A673 (cell line): ENCODE data around the gene CLSTN1. TPM values are rescaled to one million over a fixed set of nuclear protein-coding genes. Genes with fewer than 3 reads are reported as not detected.

Source experiments
- BruUV-seq: library from RNA; stranded (reverse); fragments of 400-500 nt; replicated peaks from 2 replicates; lab custom pipeline; 2021; lab: Mats Ljungman, UMichigan
- CTCF ChIA-PET: fragments of 300-600 bp; sonication (Branson Sonifier 250); formaldehyde crosslinking; loops from one replicate; lab custom pipeline; 2022; ENCODE audit warnings: antibody characterized with exemption; lab: Charles Lee
- POLR2A ChIA-PET: fragments of 300-600 bp; sonication (Branson Sonifier 250); formaldehyde crosslinking; loops from one replicate; lab custom pipeline; 2022; ENCODE audit warnings: antibody characterized with exemption; ENCODE audit not compliant: low non-redundant PET; lab: Charles Lee
- DNase-seq: peaks from one replicate; pipeline ENCODE4 v3.0.0-alpha.2; 2015; ENCODE audit warnings: low spot score
- H3K27ac ChIP-seq: fragments of 200-600 bp; sonication (generic); 2 replicates; pipeline ENCODE4 v1.5.1; 2016; ENCODE audit warnings: mixed run types, low read depth, mild to moderate bottlenecking, mixed read lengths, antibody characterized with exemption, low read length; ENCODE audit not compliant: poor library complexity, severe bottlenecking
- H3K27me3 ChIP-seq: fragments of 200-600 bp; sonication (generic); replicated peaks from 2 replicates; pipeline ENCODE4 v1.6.1; 2017; ENCODE audit warnings: mixed run types, low read depth, mild to moderate bottlenecking, mixed read lengths, antibody characterized with exemption, low read length; ENCODE audit not compliant: insufficient read depth, poor library complexity
- H3K36me3 ChIP-seq: fragments of 200-600 bp; sonication (generic); 2 replicates; pipeline ENCODE4 v1.6.1; 2016; ENCODE audit warnings: mixed run types, mild to moderate bottlenecking, mixed read lengths, antibody characterized with exemption, low read length; ENCODE audit not compliant: insufficient read depth, poor library complexity, severe bottlenecking
- H3K4me1 ChIP-seq: fragments of 200-600 bp; sonication (generic); 2 replicates; pipeline ENCODE4 v1.6.1; 2017; ENCODE audit warnings: mixed run types, mild to moderate bottlenecking, mixed read lengths, antibody characterized with exemption, low read length; ENCODE audit not compliant: insufficient read depth, poor library complexity, severe bottlenecking
- H3K4me3 ChIP-seq: fragments of 200-600 bp; sonication (generic); 2 replicates; pipeline ENCODE4 v1.5.1; 2016; ENCODE audit warnings: low read depth, mixed run types, mild to moderate bottlenecking, mixed read lengths, low read length; ENCODE audit not compliant: poor library complexity, severe bottlenecking
- H3K9me3 ChIP-seq: fragments of 200-600 bp; sonication (generic); 2 replicates; pipeline ENCODE4 v1.6.1; 2016; ENCODE audit warnings: mixed run types, low read depth, mild to moderate bottlenecking, mixed read lengths, antibody characterized with exemption, low read length; ENCODE audit not compliant: poor library complexity, severe bottlenecking
- EZH2 ChIP-seq: fragments of 200-600 bp; sonication (generic); IDR thresholded peaks from 2 replicates; pipeline ENCODE4 v1.6.1; 2017; ENCODE audit warnings: borderline replicate concordance, low read depth, mild to moderate bottlenecking, mixed read lengths, antibody characterized with exemption, low read length; ENCODE audit not compliant: poor library complexity, severe bottlenecking
- intact Hi-C: fragments of 100-400 bp; cut with micrococcal nuclease; formaldehyde crosslinking; loops from one replicate; pipeline ENCODE4 v1.10.0; 2022; ENCODE audit not compliant: unreplicated experiment
- total RNA-seq: library from RNA; stranded (reverse); gene quantifications from 2 replicates; pipeline ENCODE4 v1.2.3, GENCODE V29; 2021
- TF ChIP-seq, protein P1 (sequence below): fragments of 300-800, 200-600 bp; sonication (generic); conservative IDR thresholded peaks from 2 replicates; pipeline ENCODE4 v1.5.1; 2017; ENCODE audit warnings: low read depth, mild to moderate bottlenecking, antibody characterized with exemption, low read length, moderate library complexity, mixed read lengths

The CLSTN1 gene
- total RNA-seq, 1 experiment from 2014 or later = 77.4 TPM

DNA sequence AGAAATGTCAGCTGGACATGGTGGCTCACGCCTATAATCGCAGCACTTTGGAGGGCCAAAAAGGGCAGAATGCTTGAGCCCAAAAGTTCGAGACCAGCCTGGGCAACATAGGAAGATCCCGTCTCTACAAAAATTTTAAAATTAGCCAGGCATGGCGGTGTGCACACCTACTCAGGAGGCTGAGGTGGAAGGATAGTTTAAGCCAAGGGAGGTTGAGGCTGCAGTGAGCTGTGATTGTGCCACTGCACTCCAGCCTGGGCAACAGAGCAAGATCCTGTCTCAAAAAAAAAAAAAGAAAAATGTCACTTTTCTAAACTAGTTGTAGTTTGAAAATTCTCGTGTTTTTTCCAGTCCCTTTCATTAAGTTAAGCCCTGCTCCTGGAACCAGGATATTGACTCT is 9.1 kb downstream of the CLSTN1 start:
- BruUV-seq = no TSS peak
- Histone ChIP-seq H3K27me3 (no peaks in the 10 kb centered on the region), H3K9me3 (no peaks in the 10 kb centered on the region), H3K4me1 (peaks cover 4% of the 10 kb centered on the region), H3K36me3 (no peaks in the 10 kb centered on the region), H3K27ac (no peak overlapping the region), H3K4me3 (no peak overlapping the region)
- no peak for DNase-seq
- CTCF ChIA-PET = no interaction called here
- POLR2A ChIA-PET = no interaction called here
- TF ChIP-seq, protein P1, sequence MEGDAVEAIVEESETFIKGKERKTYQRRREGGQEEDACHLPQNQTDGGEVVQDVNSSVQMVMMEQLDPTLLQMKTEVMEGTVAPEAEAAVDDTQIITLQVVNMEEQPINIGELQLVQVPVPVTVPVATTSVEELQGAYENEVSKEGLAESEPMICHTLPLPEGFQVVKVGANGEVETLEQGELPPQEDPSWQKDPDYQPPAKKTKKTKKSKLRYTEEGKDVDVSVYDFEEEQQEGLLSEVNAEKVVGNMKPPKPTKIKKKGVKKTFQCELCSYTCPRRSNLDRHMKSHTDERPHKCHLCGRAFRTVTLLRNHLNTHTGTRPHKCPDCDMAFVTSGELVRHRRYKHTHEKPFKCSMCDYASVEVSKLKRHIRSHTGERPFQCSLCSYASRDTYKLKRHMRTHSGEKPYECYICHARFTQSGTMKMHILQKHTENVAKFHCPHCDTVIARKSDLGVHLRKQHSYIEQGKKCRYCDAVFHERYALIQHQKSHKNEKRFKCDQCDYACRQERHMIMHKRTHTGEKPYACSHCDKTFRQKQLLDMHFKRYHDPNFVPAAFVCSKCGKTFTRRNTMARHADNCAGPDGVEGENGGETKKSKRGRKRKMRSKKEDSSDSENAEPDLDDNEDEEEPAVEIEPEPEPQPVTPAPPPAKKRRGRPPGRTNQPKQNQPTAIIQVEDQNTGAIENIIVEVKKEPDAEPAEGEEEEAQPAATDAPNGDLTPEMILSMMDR = no peak
- TF ChIP-seq EZH2 = no peak
- intact Hi-C loops = no loop called here

DNA sequence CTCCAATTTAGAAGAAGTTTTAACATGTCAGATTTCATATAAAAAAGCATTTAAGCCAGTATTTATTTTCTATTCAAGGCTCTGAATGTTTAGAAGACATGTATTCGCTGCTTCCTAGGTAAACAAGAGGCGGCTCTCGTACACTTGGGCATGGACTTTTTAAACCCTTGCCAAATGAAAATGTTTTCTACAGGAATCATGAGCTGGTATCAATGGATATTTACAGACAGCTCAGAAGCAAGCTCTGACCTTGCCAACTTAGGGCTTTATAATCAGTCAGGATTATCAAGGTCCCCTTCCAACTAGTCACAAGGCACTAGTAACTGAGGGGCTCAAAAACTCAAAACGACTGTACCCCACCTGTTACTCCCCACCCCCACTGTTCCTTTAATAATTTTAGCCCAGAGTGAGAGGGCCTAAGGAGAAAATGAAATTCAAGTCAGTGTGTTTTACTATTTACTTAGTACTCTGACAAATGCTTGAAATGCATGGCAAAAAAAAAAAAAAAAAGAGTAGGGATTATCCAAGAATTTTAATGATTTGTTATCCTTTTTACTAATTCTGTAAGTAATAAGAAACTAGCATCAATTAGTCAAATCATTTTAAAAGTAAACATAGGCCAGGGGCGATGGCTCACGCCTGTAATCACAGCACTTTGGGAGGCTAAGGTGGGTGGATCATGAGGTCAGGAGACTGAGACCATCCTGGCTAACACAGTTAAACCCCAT is 12.4 kb downstream of the CLSTN1 start:
- no TSS peak for BruUV-seq
- intact Hi-C loops = no loop called here

DNA sequence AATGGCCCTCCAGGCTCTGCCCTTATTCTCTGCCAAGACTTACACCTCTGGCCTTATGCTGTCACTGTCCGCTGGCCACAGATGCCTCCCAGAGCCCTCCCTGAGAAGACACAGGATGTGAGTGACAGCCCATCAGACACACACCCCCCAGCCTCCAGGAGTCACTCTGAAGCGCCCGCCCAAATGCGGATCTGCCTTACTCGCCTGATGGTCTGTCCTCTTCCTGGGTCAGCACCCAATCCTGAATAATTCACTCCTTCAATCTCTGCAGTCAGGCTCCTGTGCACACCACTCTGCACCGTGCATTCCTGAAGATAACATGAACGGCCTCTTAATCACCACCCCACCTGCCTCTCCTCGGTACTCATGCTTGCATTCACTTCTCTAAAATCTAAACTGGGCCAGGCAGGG is 14.7 kb downstream of the CLSTN1 start:
- no peak overlapping the region for H3K4me3 ChIP-seq
- POLR2A ChIA-PET = no interaction called here
- TF ChIP-seq, protein P1 = no peak
- no peak for TF ChIP-seq EZH2
- H3K27me3 ChIP-seq = no peaks in the 10 kb centered on the region
- intact Hi-C loops = no loop called here
- no peaks in the 10 kb centered on the region for H3K9me3 ChIP-seq
- H3K4me1 ChIP-seq = peaks cover 10% of the 10 kb centered on the region
- no peak overlapping the region for H3K27ac ChIP-seq
- CTCF ChIA-PET = no interaction called here
- no peak for DNase-seq
- BruUV-seq = no TSS peak
- H3K36me3 ChIP-seq = no peaks in the 10 kb centered on the region

More for the DNA sequence above, 12.4 kb downstream of the CLSTN1 start:
- CTCF ChIA-PET = no interaction called here
- no peak overlapping the region for H3K27ac ChIP-seq
- TF ChIP-seq, protein P1 = no peak
- TF ChIP-seq EZH2 = no peak
- no peaks in the 10 kb centered on the region for H3K36me3 ChIP-seq
- no peak overlapping the region for H3K4me3 ChIP-seq
- DNase-seq = no peak
- POLR2A ChIA-PET = no interaction called here
- H3K4me1 ChIP-seq = no peaks in the 10 kb centered on the region
- H3K9me3 ChIP-seq = no peaks in the 10 kb centered on the region
- H3K27me3 ChIP-seq = no peaks in the 10 kb centered on the region
